EH (cell line): ENCODE results near the gene RPTOR.
"Not testable (repeated sequence)": the region's sequence is repeated elsewhere in the genome, so short reads cannot be mapped to it uniquely, and the experiment has no call there.

ENCODE experiments used
- DNase-seq: peaks from one replicate; pipeline ENCODE4 v3.0.0-alpha.2; 2015; ENCODE audit warnings: low read depth

The RPTOR gene

DNA sequence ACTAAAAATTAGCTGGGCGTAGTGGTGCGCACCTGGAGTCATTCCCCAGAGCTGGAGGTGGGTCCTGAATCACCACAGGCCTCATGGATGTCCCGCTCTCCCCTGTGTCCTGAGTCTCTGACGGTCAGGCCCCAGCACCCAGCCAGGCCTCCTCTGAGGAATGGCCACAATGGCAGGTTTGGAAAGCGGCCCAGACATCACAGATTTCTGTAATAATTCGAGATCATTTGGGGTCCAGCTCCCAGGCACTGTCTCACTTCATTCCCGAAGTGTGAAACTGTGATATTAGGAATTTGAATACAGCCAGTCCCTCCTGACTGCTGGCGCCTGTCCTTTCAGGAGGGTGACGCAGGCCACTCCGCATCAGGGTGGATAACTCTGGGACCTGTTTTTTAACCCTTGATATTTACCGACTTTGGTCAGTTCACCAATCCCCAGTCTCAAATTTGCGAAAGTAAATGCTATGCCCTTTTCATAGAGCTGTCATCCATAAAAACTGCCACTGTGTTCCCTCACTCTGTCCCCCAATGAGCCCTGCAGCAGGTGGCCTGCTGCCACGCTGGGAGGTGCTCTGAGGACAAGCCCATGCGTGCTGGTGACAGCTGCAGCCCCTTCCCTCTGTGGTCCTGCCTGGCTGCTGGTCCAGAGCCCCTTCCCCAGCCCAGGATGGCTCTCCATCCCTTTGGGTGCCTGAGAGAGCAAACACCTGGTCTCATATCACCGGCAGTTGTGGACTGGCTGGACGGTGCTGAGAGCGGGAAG lies 28.3 kb upstream of the RPTOR start:
- DNase-seq, result no peak

DNA sequence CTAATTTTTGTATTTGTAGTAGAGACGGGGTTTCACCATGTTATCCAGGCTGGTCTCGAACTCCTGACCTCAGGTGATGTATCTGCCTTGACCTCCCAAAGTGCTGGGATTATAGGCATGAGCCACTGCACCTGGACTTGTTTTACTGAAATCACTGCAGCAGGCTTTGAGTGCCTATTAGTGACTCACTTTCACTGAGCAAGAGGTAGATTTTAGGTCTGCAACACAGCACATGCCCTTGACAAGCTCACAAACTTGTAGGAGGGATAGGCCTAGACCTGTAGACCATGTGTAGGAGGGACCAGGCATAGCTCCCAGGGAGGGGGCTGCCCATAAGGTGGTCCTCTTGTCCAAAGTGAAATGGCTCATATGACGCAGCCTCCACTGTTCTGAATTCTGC lies 27.0 kb upstream of the RPTOR start:
- no peak for DNase-seq

DNA sequence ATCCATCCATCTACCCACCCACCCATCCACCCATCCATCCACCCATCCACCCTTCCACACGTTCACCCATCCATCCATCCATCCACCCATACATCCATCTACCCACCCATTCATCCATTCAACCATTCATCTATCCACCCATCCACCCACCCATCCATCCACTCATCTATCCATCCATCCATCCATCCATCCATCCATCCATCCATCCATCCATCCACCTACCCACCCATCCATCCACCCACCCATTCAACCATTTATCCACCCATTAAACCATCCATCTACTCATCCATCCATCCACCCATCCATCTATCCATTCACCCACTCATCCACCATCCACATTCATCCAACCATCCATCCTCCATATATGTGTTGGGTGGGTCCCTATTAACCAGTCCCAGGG lies 26.2 kb upstream of the RPTOR start:
- DNase-seq, result no peak

DNA sequence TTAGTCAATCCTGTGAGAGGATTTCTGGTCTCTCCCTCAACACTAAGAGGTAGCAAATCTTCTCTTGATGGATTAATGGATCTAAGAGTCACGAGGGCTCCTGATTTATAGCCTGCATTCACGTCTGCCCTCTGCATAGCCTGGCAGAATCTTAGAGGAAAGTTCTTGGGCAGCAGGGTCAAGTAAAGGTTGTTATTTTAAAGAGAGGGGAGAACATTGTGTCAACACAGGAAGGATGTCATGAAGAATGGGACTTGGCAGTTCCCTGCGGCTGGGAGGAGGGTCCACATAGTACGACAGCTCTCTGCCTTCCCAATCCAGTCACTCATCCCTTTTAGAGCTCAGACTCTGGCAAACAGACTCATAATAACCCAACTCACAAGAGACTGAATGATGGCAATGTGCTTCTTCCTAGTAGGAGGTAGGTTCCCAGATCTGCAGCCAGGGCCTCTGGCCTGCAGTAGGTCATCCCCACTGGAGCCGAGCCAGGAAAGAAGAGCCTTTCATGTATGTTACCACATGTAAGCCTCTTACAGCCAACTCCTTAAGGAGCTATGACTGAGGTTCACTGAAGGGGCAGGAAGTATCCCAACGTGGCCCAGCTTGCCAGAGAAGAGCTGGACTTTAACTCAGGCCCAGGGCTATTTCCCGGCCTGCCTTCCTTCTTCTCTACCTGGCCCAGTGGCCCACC lies 25.4 kb upstream of the RPTOR start:
- DNase-seq, result peak; percentile 15

DNA sequence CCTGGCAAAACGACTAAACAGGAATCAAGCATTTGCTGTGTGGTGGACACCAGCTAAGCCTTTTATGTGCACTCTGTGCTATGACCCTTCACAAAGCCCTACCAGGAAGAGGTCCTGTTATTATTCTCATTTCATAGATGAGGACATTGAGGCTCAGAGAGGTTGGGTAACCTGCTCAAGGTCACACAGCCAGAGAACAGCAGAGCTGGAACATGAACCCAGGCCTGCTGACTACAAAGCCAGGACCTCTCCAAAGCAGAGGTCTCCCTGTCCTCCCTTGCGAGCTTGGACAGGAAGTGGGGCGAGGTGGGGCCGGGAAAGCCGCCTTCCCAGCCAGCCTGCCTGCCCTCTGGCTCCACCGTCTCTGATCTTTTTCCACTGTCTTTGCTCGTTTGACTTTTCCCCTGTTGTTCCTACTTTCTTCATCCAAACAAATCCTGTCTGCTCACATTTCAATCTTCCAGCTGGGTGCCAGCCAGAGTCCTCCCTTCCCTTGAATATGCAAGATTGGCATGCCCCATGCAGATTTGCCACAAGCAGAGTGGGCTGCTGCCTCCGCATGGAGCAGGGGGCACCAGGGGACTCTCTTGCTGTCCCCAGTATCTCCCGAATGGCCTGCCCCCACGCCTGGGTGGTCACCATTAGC lies 23.7 kb upstream of the RPTOR start:
- DNase-seq, result no peak

DNA sequence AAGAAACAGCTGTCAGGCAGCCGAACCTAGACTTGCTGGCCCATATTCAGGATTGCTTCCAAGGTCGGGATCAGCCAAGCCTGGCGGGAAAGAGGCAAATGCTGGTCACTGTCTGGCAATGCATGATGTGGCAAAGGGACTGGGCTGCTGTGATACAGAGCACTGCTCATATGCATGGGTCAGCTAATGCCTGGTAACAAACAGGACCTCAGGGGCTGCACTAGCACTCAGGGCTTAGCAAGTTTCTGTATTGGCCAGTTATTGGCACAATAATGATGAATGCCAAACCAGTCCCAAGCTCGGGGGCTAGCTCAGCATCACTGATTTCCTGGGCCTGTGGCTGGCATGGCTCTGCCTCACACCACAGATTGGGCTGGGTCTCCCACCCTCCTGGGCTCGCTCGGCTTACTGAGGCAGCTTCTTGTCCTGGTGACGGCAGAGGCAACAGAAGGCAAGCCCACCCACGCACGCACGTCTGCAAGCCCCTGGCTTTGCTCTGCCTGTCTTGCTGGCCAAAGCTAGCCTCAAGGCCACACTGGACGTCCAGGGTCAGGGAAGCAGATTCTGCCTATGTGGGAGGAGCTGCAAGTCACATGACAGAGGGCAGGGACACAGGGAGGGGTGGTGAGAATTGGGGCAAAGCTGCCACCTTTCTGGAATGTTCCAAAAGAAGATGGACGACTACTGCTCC lies 21.4 kb upstream of the RPTOR start:
- DNase-seq, result no peak

DNA sequence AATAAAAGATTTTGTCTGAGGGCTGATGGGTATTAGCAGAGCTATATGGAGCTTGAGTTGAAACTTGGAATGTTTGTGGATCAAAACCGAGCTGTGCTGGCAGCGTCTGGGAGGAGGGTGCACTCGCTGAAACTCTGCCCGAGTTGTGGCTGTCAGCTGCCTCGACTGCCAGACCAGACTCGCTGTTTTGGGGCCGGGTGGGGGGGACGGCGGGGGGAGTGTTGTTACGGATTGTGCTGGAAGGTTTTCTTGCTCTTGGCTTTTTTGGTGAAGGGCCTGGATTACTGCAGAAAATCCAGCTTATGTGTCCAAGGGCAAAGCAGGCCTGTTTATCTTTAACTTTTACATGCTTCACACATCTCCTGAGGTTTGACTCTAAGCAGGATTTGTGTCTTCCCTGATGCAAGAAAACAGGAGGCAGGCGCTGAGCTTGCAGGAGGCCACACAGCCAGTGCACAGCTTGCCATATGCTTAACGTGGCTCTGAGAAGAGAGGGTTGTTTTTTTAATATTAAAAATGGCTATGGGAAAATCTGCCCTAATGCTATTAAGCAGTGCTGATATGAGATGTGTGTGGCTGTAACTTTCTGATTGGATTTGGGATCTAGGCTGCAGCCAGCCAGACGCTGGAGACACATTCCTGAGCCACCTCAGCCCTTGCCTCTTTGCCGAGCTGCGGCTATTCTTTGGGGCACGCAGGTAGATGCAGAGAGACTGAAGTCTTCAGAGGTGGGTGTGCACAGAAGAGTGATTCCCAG lies 20.5 kb upstream of the RPTOR start:
- no peak for DNase-seq

DNA sequence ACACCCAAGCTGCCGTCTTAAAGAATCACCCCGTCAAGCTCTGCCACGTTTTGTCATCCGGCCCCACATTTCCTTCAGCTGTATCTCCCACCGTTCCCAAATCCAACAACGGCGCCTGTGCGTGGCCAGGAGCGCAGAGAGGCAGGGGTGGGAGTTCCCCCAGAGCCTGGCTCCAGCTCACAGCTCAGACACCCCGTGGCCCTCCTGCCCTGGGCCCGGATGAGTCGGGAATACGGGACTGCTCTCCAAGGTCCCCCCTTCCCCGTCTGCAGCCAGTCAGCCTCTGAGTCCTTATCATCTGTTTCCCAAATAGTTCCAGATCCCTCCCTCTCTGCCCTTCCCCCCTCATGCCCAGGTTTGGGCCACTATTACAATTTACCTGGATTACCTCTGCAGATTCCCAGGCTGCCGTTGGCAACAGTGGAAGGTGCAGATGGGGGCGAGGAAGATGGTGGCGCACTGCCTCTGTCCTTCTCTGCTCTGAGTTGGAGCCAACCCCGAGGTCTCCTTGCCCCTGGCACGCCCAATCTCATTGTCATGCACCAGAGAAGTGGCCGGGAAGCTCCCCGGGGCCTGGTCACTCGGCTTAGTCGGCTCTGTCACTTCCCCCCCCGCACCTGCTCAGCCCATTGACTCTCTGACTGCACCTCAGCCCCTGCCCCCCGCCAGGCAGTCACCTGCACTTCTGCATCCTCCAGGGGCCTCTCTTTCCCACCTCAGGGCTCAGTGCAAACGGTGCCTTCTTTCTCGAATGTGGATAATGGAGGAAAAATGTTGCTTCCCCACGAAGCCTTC lies 18.3 kb upstream of the RPTOR start:
- DNase-seq, result no peak

DNA sequence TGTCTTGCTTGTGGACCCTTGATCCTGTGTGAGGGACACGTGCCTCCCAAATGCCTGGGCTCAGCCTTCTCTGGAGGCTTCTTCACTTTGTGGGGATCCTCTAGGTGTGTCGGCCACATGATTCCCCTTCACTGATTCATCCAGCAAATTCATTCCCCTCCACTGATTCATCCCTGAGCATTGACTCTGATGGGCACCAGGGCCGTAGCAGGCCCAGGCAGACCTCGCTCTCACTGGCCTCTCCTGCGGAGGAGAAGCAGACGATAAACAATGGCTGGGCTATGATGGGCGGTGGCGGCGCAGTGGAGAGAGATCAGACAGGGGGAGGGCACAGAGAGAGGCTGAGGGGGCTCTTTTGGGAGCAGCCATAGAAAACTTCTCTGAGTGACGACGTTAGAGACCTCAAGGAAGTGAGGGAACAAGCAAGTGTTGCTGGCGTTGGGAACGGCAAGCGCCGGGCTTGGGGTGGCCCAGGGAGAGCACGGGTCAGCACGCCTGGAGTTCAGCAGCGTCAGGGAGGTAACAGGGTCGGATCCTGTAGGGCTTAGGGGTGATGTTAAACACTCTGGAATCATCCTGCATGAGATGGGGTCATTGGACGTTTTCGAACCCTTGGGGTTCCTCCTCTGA lies 17.5 kb upstream of the RPTOR start:
- DNase-seq, result peak; percentile 47

DNA sequence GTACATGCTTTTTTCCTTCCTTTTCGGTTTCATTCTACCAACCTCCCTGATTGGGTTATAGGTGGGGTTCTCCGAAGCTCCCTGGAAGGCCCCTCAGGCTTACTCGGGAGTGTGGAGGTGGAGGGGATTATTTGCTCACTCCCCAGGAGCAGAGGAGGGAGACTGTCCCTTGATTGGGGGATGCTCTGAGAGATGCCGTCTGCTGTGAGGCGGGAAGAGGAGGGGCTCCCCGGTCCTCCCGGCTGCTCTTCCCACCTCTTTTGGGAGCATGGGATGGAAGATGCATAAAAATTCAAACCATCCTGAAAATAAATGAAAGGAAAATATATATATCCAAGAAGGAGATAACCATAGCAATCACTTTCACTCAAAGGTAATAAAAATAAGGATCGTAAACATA lies 16.1 kb upstream of the RPTOR start:
- no peak for DNase-seq

DNA sequence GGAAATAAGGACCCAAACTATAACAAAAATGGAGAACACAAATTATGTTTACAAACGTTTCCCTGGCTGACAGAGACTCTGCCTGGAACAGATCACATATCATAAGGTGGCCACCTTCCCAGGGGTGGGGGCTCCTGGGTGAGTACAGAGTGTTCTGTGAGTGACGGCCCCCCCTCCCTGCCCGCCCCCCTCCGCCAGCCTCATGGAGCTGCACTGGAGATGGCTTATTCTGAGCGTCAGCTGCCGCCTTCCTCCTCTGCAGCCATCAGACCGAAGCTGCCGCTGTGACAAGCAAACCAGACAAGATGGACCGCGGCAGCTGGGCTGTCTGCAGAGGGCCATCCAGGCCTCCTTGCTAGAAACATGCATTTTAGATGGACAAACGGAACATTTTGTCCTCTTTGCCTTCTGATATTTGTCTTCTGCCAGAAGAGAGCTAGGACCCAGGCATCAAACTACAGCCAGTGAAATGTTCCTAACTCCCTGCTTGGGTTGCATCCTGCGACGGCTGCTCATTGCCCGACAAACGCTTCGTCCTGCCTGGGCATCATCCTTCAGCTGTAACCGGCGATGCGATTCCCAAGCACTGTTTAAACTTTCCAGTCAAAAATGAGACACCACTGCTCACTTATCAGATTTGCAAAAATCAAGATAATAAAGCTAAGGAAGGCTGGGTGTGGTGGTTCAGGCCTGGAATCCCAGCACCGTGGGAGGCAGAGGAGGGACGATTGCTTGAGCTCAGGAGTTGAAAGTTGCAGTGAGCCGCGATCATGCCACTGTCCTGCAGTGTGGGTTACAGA lies 15.3 kb upstream of the RPTOR start:
- DNase-seq, result no peak

DNA sequence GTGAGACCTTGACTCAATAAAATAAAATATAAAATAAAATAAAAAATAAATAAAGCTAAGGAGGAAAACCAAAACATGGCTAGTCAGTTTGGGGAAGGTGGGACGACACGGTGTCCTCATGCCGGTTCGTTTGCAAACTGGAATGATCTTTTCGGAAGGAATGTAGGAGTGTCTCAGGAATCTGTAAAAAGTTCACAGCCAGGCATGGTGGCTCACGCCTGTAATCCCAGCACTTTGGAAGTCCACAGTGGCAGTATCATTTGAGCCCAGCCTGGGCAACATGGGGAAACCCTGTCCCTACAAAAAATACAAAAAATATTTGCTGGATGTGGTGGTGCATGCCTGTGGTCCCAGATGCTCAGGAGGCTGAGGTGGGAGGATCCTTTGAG lies 14.7 kb upstream of the RPTOR start:
- DNase-seq, result peak; percentile 9

DNA sequence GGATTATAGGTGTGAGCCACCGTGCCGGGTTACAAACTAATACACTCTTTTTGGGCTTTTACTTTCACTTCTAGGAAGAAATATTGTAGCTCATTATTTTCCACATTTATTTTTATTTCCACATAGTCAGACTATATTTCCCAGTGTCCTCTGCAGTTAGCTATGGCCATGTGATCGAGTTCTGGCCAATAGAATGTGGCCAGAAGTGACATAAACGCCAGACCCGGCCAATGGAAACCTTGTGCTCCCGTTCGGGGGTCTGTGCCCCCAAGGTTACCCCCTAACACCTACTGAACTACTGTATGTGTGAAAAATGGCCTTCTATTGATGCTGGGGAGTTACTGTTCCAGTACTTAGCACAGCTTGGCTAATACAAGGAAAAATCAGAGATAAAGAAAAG lies 13.2 kb upstream of the RPTOR start:
- DNase-seq, result no peak

DNA sequence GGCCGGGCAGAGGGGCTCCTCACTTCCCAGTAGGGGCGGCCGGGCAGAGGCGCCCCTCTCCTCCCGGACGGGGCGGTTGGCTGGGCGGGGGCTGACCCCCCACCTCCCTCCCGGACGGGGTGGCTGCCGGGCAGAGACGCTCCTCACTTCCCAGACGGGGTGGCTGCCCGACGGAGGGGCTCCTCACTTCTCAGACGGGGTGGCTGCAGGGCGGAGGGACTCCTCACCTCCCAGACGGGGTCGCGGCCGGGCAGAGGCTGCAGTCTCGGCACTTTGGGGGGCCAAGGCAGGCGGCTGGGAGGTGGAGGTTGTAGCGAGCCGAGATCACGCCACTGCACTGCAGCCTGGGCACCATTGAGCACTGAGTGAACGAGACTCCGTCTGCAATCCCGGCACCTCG lies 7.3 kb upstream of the RPTOR start:
- not testable (repeated sequence) for DNase-seq

DNA sequence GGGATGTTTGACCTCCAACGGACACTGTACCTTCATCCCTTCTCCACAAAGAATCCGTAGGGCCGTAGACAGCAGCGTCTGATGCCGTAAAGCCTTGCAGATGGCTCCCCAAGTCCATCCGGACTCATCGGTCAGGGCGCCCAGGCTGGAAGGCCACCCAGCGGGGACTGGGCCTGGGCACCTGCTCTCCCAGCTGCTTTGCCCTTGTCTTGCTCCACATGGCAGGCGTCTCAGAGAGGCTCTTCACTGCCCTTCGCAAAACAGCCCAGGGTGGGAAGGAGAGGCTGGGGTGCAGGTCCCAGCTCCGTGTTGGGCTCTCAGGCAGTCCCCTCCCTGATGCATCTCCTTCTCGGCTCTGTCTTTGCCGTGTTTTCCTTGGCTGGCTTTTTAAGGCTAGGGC lies 6.2 kb upstream of the RPTOR start:
- DNase-seq, result no peak

DNA sequence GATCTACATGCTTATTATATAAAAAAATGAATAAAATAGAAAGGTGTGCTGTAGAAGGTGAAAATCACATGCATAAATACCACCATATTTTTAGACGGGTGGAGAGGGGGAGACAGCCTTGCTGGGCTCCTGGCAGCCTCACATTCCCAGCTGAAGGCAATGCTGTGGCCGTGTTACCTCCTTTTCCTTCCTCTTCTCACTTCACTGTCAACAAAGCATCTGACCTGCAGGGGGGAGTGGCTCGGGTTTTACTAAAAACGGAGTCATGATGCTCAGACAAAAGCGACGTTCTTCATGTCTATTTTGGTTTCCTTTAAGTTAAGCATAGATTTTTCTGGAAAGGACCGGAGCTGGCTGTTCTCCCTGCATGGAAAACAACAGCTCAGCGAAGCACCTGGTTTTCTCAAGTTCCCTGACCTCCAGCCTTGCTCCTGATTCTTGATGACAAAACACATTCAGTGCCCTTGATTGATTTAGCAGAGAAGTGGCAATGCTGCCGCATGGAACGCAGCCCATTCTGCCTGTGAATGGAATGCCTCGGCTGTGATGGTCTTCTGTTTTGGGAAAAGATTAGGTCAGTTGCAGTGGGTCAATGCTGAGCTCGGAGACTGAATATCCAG lies 5.5 kb upstream of the RPTOR start:
- no peak for DNase-seq

DNA sequence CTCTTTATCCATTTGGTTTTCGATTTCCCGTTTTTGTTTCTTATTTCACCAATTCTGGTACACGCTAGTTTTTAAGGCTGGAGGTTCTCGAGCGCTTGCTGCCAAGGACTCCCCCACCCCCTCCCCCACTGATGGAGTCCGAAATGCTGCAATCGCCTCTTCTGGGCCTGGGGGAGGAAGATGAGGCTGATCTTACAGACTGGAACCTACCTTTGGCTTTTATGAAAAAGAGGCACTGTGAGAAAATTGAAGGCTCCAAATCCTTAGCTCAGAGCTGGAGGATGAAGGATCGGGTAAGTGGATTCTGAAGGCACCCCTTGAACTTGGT lies 825 bp downstream of the RPTOR start:
- DNase-seq, result peak; percentile 18

DNA sequence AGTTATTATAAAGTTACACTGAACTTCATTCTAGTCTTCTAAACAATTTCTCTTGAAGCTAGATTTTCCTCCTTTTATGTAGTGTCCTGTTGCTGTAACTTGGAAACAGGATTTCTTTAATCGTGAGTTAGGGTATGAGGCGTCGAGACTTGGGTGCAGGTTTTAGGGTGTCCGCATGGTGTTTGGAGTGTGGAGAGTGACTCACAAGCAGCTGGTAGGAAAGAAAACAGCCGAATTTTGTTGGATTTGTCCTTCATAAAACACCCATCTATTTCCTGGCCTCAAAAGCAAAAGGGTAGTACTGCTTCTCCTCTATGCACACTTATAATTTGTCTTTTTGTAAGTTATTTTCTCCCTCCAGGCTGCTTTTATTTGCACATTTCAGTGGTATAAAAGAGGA lies 1.6 kb downstream of the RPTOR start:
- no peak for DNase-seq

DNA sequence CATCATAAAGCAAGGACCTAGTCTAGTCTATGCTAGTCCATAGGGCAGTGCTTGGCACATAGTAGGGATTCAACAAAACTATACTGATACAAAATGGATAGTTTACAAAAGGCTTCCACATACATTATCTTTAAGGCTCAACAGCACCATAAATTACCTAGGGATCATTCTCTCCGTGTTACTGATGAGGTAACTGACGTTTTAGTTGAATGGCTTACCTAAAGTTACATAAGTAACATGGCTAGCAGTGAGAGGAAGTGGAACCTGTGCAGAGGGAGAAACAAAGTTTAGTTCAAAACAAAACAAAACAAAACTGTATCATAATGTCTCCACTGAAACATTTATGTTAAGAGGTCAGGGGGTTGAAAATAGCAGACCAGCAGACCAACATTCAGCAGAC lies 7.9 kb downstream of the RPTOR start:
- no peak for DNase-seq

DNA sequence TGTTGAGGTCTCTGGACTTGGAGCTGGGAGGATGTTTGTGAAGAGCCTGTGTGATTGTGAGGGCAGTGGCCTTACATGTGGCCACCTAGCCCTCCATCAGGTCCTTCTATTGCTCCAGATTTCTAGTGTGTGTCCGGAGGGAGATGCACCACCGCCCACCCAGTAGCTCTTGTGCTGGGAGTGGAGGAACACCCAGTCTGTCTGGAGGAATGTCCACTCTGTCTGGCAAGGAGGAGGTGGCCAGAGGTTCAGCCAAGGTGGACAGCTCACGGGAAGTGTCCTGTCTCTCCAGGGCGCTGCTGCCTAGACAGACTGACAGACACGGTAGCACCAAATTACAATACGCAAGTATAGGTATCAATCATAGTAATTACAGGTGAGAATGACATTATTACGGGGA lies 10.6 kb downstream of the RPTOR start:
- no peak for DNase-seq
